K562 (cell line): Measurements from ENCODE around the gene LEMD1. TPM values are rescaled to one million over a fixed set of nuclear protein-coding genes. Genes with fewer than 3 reads are reported as not detected.
A peak's percentile ranks its signal among the peaks of the same experiment; 100 is the strongest.

Experiments
- ARNT ChIP-seq, 2 experiments: fragments of 450-650 bp; IDR thresholded peaks; 2 replicates each; pipeline ENCODE4 v1.6.1; 2016; ENCODE audit warnings: mild to moderate bottlenecking in 1 of 2
- DEAF1 ChIP-seq: fragments of 450-650 bp; formaldehyde crosslinking; IDR thresholded peaks from 2 replicates; pipeline ENCODE4 v1.4.0; 2020; ENCODE audit warnings: mild to moderate bottlenecking, moderate library complexity
- FIP1L1 ChIP-seq: fragments of 200-400 bp; formaldehyde crosslinking; IDR thresholded peaks from 2 replicates; pipeline ENCODE4 v1.6.1; 2018; ENCODE audit warnings: mild to moderate bottlenecking, low read depth, low read length; ENCODE audit not compliant: poor library complexity, severe bottlenecking
- HDAC2 ChIP-seq: fragments of 450-650 bp; IDR thresholded peaks from 2 replicates; pipeline ENCODE4 v1.6.1; 2016; ENCODE audit warnings: mild to moderate bottlenecking
- HINFP ChIP-seq: fragments of 450-650 bp; conservative IDR thresholded peaks from 2 replicates; pipeline ENCODE4 v1.6.1; 2016; ENCODE audit warnings: missing genetic modification characterization, low read depth, mild to moderate bottlenecking, control low read depth, missing compliant biosample characterization
- HSF4 ChIP-seq: fragments of 250-450 bp; sonication (Bioruptor Pico); IDR thresholded peaks from 2 replicates; pipeline ENCODE4 v2.1.2; 2022; ENCODE audit warnings: mild to moderate bottlenecking, moderate library complexity, borderline replicate concordance
- KAT8 ChIP-seq: fragments of 450-650 bp; IDR thresholded peaks from 2 replicates; pipeline ENCODE4 v1.6.1; 2016; ENCODE audit warnings: low read depth, mild to moderate bottlenecking
- MYC ChIP-seq, 2 experiments: fragments of 250-450 bp in 1 of 2; sonication (Bioruptor Pico) in 1 of 2; IDR thresholded peaks; 2 replicates each; pipeline versions ENCODE4 v1.5.1 to v1.6.1; 2012 to 2021; ENCODE audit warnings: low read depth in 2 of 2, borderline replicate concordance in 1 of 2, improper control_type of control experiment in 1 of 2, low read length in 1 of 2, mild to moderate bottlenecking in 1 of 2, moderate library complexity in 1 of 2
- NCOA4 ChIP-seq: fragments of 450-650 bp; IDR thresholded peaks from 2 replicates; pipeline ENCODE4 v1.6.1; 2018; ENCODE audit warnings: mild to moderate bottlenecking; ENCODE audit not compliant: partially characterized antibody
- NFATC3 ChIP-seq: fragments of 450-650 bp; IDR thresholded peaks from 2 replicates; pipeline ENCODE4 v1.6.1; 2017; ENCODE audit warnings: mild to moderate bottlenecking
- PTTG1 ChIP-seq: fragments of 450-650 bp; IDR thresholded peaks from 2 replicates; pipeline ENCODE4 v1.6.1; 2016; ENCODE audit warnings: low read depth, mild to moderate bottlenecking, missing genetic modification characterization, missing compliant biosample characterization
- SMAD3 ChIP-seq: fragments of 450-650 bp; formaldehyde crosslinking; conservative IDR thresholded peaks from 2 replicates; pipeline ENCODE4 v1.4.0; 2020; ENCODE audit warnings: mild to moderate bottlenecking
- SMC3 ChIP-seq: conservative IDR thresholded peaks from 2 replicates; pipeline ENCODE4 v1.6.1; 2011; ENCODE audit warnings: low read depth, low read length, improper control_type of control experiment; ENCODE audit not compliant: insufficient read depth
- ZBTB8A ChIP-seq: fragments of 450-650 bp; IDR thresholded peaks from 2 replicates; pipeline ENCODE4 v1.6.1; 2018; ENCODE audit warnings: mild to moderate bottlenecking, moderate library complexity; ENCODE audit not compliant: partially characterized antibody
- ZNF277 ChIP-seq: fragments of 250-450 bp; sonication (Bioruptor Pico); IDR thresholded peaks from 2 replicates; pipeline ENCODE4 v1.8.0; 2022; ENCODE audit warnings: inconsistent platforms, mild to moderate bottlenecking, moderate library complexity, borderline replicate concordance
- ZNF75A ChIP-seq: fragments of 450-650 bp; formaldehyde crosslinking; IDR thresholded peaks from 2 replicates; pipeline ENCODE4 v1.4.0; 2020; ENCODE audit warnings: mild to moderate bottlenecking
- ZNF778 ChIP-seq: fragments of 450-650 bp; formaldehyde crosslinking; IDR thresholded peaks from 2 replicates; pipeline ENCODE4 v1.4.0; 2020; ENCODE audit warnings: mild to moderate bottlenecking, moderate library complexity
- polyA plus RNA-seq, 8 experiments: library from polyadenylated mRNA; depleted of rRNA in 4 of 8; stranded (reverse) in 5 of 8; unstranded in 3 of 8; fragments of >200 nt; fragmentation: Nextera tagmentation in 2 of 8; fragmentation: Illumina TruSeq in 1 of 8; extraction: Ambion mirVana in 2 of 8; extraction: Trizol in 1 of 8; gene quantifications; 2 replicates each; pipeline versions ENCODE4 v1.2.1 to v1.2.3, GENCODE V29; 2011 to 2014; ENCODE audit warnings: inconsistent platforms in 1 of 8, missing spikeins in 1 of 8
- total RNA-seq, 7 experiments: library from RNA; depleted of rRNA in 6 of 7; stranded (reverse); fragments of >200 nt in 6 of 7; fragmentation: Illumina TruSeq in 2 of 7; extraction: Trizol in 2 of 7; gene quantifications; 2 replicates each; pipeline versions ENCODE4 v1.2.1 to v1.2.3, GENCODE V29; 2011 to 2021; ENCODE audit warnings: low replicate concordance in 1 of 7
- TF ChIP-seq, protein P1 (sequence below): IDR thresholded peaks from 3 replicates; pipeline ENCODE4 v1.6.1; 2011; ENCODE audit warnings: borderline replicate concordance, mild to moderate bottlenecking; ENCODE audit not compliant: insufficient read length, insufficient read depth
- TF ChIP-seq, protein P2 (sequence below): sonication (generic); formaldehyde crosslinking; IDR thresholded peaks from 2 replicates; pipeline ENCODE4 v1.8.1; 2023; ENCODE audit warnings: mild to moderate bottlenecking, missing genetic modification reagents

LEMD1 gene
- total and polyA plus RNA-seq, 9 of the 15 experiments (the other 6 are each of a cell fraction or from before 2014, with no cell fraction given): 0.11 to 2.4 (median 0.57) TPM; not detected in 1

DNA sequence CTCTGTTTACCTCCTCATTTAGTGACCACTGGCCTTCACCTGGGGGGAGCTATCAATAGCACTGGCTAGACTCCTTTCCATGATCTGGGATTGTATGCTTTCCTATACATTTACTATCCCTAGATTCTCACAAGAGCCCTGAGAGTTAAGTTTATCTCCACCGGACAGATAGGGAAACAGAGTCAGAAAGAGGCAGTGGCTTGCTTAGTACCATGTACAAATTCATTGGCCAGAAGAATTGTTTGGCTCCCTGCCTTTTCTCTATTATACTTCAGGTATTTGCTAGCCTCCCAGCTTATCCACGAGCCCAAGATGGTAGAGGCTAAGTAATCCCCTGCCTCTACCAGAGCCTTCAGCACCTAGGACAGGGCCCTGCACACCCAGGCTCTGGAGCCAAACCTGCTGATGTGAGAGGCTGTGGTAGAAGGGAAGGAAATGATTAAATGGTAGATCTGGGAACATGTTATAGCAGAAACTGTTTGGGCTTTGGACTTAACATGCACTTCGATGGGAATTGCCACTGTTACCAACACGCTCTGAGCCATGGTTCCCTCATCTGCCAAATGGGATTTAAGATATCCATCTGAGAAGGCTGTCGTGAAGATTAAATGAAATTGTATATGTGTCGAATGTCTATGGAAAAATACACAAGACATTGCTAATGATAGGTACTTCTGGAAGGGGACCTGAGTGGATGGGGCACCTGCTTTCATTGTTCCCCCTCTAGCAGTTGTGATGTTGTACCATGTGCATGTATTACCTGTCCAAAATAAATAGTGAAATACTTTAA lies 37.1 kb upstream of the LEMD1 start (continued):
- TF ChIP-seq HINFP (tag) (no peak), NCOA4 (no peak), SMAD3 (CRISPR knock-in tag) (no peak), DEAF1 (CRISPR knock-in tag) (no peak), ZNF277 (CRISPR knock-in tag) (no peak), ZNF778 (no peak), ZBTB8A (no peak), KAT8 (no peak), HSF4 (CRISPR knock-in tag) (no peak), SMC3 (no peak), PTTG1 (tag) (peak; percentile 49; the same call in 1 of the 2 replicates), FIP1L1 (no peak), NFATC3 (no peak), HDAC2 (peak; percentile 68; the same call in 1 of the 2 replicates), ZNF75A (CRISPR knock-in tag) (no peak), ARNT (IDR thresholded peaks at IDR 0.05) (no peak), MYC (IDR thresholded peaks at IDR 0.05; ENCODE audit: low read depth, low read length) (no peak), MYC (CRISPR knock-in tag; IDR thresholded peaks at IDR 0.05; ENCODE audit: borderline replicate concordance, low read depth) (no peak)
- TF ChIP-seq, protein P1, sequence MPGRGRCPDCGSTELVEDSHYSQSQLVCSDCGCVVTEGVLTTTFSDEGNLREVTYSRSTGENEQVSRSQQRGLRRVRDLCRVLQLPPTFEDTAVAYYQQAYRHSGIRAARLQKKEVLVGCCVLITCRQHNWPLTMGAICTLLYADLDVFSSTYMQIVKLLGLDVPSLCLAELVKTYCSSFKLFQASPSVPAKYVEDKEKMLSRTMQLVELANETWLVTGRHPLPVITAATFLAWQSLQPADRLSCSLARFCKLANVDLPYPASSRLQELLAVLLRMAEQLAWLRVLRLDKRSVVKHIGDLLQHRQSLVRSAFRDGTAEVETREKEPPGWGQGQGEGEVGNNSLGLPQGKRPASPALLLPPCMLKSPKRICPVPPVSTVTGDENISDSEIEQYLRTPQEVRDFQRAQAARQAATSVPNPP: no peak
- TF ChIP-seq, protein P2, sequence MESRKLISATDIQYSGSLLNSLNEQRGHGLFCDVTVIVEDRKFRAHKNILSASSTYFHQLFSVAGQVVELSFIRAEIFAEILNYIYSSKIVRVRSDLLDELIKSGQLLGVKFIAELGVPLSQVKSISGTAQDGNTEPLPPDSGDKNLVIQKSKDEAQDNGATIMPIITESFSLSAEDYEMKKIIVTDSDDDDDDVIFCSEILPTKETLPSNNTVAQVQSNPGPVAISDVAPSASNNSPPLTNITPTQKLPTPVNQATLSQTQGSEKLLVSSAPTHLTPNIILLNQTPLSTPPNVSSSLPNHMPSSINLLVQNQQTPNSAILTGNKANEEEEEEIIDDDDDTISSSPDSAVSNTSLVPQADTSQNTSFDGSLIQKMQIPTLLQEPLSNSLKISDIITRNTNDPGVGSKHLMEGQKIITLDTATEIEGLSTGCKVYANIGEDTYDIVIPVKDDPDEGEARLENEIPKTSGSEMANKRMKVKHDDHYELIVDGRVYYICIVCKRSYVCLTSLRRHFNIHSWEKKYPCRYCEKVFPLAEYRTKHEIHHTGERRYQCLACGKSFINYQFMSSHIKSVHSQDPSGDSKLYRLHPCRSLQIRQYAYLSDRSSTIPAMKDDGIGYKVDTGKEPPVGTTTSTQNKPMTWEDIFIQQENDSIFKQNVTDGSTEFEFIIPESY (CRISPR knock-in tag): no peak
